HepG2 (cell line): ENCODE data around the gene BCO1. TPM values are rescaled to one million over a fixed set of nuclear protein-coding genes. Genes with fewer than 3 reads are reported as not detected.

Experiments used
- ARHGAP35 ChIP-seq: sonication (generic); formaldehyde crosslinking; IDR thresholded peaks from 2 replicates; pipeline ENCODE4 v1.9.0; 2022; ENCODE audit warnings: mild to moderate bottlenecking, inconsistent platforms, moderate library complexity, missing genetic modification reagents, borderline replicate concordance
- CBFB ChIP-seq: sonication (generic); formaldehyde crosslinking; IDR thresholded peaks from 2 replicates; pipeline ENCODE4 v1.4.0; 2020; ENCODE audit warnings: missing genetic modification reagents
- CENPBD1 ChIP-seq: sonication (generic); formaldehyde crosslinking; IDR thresholded peaks from 2 replicates; pipeline ENCODE4 v1.8.0; 2022; ENCODE audit warnings: missing genetic modification reagents, low read depth, mild to moderate bottlenecking, borderline replicate concordance
- HES4 ChIP-seq: sonication (generic); formaldehyde crosslinking; IDR thresholded peaks from 2 replicates; pipeline ENCODE4 v1.9.0; 2021; ENCODE audit warnings: mild to moderate bottlenecking, missing genetic modification reagents, borderline replicate concordance
- HNRNPK ChIP-seq: fragments of 200-400 bp; formaldehyde crosslinking; IDR thresholded peaks from 2 replicates; pipeline ENCODE4 v1.6.1; 2018; ENCODE audit warnings: low read length, low read depth, moderate library complexity, mild to moderate bottlenecking; ENCODE audit not compliant: poor library complexity, severe bottlenecking
- JARID2 ChIP-seq: sonication (generic); formaldehyde crosslinking; IDR thresholded peaks from 2 replicates; pipeline ENCODE4 v1.8.1; 2023; ENCODE audit warnings: missing genetic modification reagents, inconsistent platforms; ENCODE audit not compliant: insufficient replicate concordance
- KDM5B ChIP-seq: sonication (generic); formaldehyde crosslinking; IDR thresholded peaks from 2 replicates; pipeline ENCODE4 v1.4.0; 2020; ENCODE audit warnings: missing genetic modification reagents, mild to moderate bottlenecking, borderline replicate concordance
- KMT2A ChIP-seq: sonication (generic); formaldehyde crosslinking; IDR thresholded peaks from 2 replicates; pipeline ENCODE4 v1.4.0; 2020; ENCODE audit warnings: missing genetic modification reagents
- MAFG ChIP-seq: sonication (generic); formaldehyde crosslinking; IDR thresholded peaks from 2 replicates; pipeline ENCODE4 v1.5.1; 2020; ENCODE audit warnings: mild to moderate bottlenecking, missing genetic modification reagents
- ONECUT2 ChIP-seq: sonication (generic); formaldehyde crosslinking; IDR thresholded peaks from 2 replicates; pipeline ENCODE4 v1.4.0; 2020; ENCODE audit warnings: missing genetic modification reagents
- PHF20 ChIP-seq: sonication (generic); formaldehyde crosslinking; IDR thresholded peaks from 2 replicates; pipeline ENCODE4 v1.5.0; 2020; ENCODE audit warnings: mild to moderate bottlenecking, missing genetic modification reagents
- ZC3H13 ChIP-seq: sonication (generic); formaldehyde crosslinking; IDR thresholded peaks from 2 replicates; pipeline ENCODE4 v1.8.1; 2023; ENCODE audit warnings: mild to moderate bottlenecking, missing genetic modification reagents, moderate library complexity
- ZFX ChIP-seq: sonication (generic); formaldehyde crosslinking; IDR thresholded peaks from 2 replicates; pipeline ENCODE4 v1.4.0; 2020; ENCODE audit warnings: mild to moderate bottlenecking, low read depth, missing genetic modification reagents, moderate library complexity
- ZFY ChIP-seq: sonication (generic); formaldehyde crosslinking; IDR thresholded peaks from 2 replicates; pipeline ENCODE4 v1.4.0; 2020; ENCODE audit warnings: missing genetic modification reagents
- ZFYVE20 ChIP-seq: sonication (generic); formaldehyde crosslinking; IDR thresholded peaks from 2 replicates; pipeline ENCODE4 v1.8.0; 2023; ENCODE audit warnings: low read depth, mild to moderate bottlenecking, moderate library complexity, missing genetic modification reagents, borderline replicate concordance
- ZNF274 ChIP-seq: sonication (generic); formaldehyde crosslinking; IDR thresholded peaks from 2 replicates; pipeline ENCODE4 v1.5.1; 2020; ENCODE audit warnings: mild to moderate bottlenecking, missing genetic modification reagents
- ZNF574 ChIP-seq: sonication (generic); formaldehyde crosslinking; IDR thresholded peaks from 2 replicates; pipeline ENCODE4 v1.4.0; 2020; ENCODE audit warnings: missing genetic modification reagents
- ZNF687 ChIP-seq: sonication (generic); formaldehyde crosslinking; IDR thresholded peaks from 2 replicates; pipeline ENCODE4 v1.5.1; 2020; ENCODE audit warnings: mild to moderate bottlenecking, missing genetic modification reagents, moderate library complexity
- ZSCAN21 ChIP-seq: sonication (generic); formaldehyde crosslinking; IDR thresholded peaks from 2 replicates; pipeline ENCODE4 v1.8.0; 2022; ENCODE audit warnings: mild to moderate bottlenecking, missing genetic modification reagents, moderate library complexity, borderline replicate concordance
- polyA plus RNA-seq, 8 experiments: library from polyadenylated mRNA; depleted of rRNA in 3 of 8; stranded (reverse) in 7 of 8; unstranded in 1 of 8; fragments of >200 nt; fragmentation: Illumina TruSeq in 4 of 8; extraction: Trizol in 4 of 8; gene quantifications; 2 replicates each; pipeline versions ENCODE4 v1.2.1 to v1.2.3, GENCODE V29; 2011 to 2016; ENCODE audit warnings: low read depth in 4 of 8, missing spikeins in 1 of 8, mixed read lengths in 1 of 8; ENCODE audit not compliant: insufficient read depth in 1 of 8
- total RNA-seq, 5 experiments: library from RNA; depleted of rRNA; stranded (reverse); fragments of >200 nt; fragmentation: Illumina TruSeq; extraction: Trizol; gene quantifications; 2 replicates each; pipeline ENCODE4 v1.2.3, GENCODE V29; 2016; ENCODE audit warnings: low read depth in 1 of 5

The BCO1 gene
- total and polyA plus RNA-seq, 2 of the 13 experiments (the other 11 are each of a cell fraction or from before 2014, with no cell fraction given) = 0.11 TPM; not detected in 1

DNA sequence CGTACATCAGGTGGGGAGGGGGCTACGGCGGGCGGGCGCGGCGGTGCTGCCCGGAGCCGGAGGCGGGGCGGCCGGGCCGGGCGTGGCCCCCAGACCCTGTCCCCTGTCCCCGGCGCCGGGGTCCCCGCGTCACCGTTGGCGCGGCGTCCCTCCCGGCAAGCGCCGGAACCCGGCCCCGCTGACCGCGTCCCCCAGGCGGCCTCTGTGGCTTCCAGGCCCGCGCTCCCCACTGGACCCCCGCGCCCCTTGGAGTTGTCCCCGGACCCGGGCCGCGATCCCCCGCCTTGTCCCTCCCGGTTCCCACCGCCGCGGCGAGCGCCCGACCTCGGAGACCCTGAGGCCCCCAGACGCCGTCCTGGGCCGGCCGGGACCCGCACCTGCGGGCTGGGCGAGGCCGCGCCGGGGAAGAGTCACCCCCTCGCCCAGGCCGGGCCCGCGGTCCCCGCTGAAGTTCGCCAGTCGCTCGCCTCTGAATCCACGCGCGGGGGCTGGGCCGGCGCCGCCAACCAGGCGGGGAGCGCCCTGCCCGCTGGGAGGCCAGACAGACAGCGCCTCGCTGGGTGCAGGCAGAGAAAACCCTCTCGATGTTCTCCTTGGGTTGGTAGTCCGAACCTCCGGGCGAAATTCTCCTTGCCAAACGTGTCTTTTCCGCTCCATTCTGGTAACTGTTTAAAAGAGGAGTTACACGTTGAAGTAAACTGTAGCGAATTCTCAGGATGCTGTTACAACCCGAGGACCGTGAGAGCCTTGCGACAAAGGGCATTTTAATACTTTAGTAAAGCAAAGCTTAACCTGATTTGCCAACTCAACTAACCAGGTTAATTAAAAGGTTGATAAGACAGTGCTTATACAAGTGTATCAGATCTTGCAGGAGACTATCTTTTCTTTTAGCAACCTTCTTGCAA, 77.0 kb downstream of the BCO1 start (continued):
- TF ChIP-seq ZNF687 (no peak; the same call in 1 of the 2 replicates), ZFYVE20 (CRISPR knock-in tag) (0 out of 2 replicates have a peak, but pooled peaks have one; percentile 47), KDM5B (CRISPR knock-in tag) (0 out of 2 replicates have a peak, but pooled peaks have one; percentile 1), ZSCAN21 (CRISPR knock-in tag) (no peak; the same call in 1 of the 2 replicates), ZFX (CRISPR knock-in tag) (no peak; the same call in 1 of the 2 replicates), ZFY (peak; percentile 29; the same call in 1 of the 2 replicates), CENPBD1 (no peak), HNRNPK (no peak), ONECUT2 (CRISPR knock-in tag) (no peak), ZC3H13 (no peak), HES4 (CRISPR knock-in tag) (0 out of 2 replicates have a peak, but pooled peaks have one; percentile 36), MAFG (CRISPR knock-in tag) (no peak), JARID2 (CRISPR knock-in tag) (no peak), ARHGAP35 (CRISPR knock-in tag) (no peak), ZNF574 (CRISPR knock-in tag) (0 out of 2 replicates have a peak, but pooled peaks have one; percentile 35), PHF20 (CRISPR knock-in tag) (no peak), CBFB (CRISPR knock-in tag) (no peak), KMT2A (CRISPR knock-in tag) (peak; percentile 56; the same call in 1 of the 2 replicates), ZNF274 (CRISPR knock-in tag) (peak; percentile 33; the same call in 1 of the 2 replicates)
